Activated naive CD8-positive, alpha-beta T cell treated with anti-CD3 and anti-CD28 coated beads for 36 hours (primary cell): ENCODE data around the gene ASPSCR1. TPM values are rescaled to one million over a fixed set of nuclear protein-coding genes. Genes with fewer than 3 reads are reported as not detected.

Experiments used
- DNase-seq: peaks from one replicate; pipeline ENCODE4 v3.0.0; 2021
- H3K27ac Mint-ChIP-seq: one replicate; pipeline ENCODE4 v1.8.0; 2022; ENCODE audit warnings: mild to moderate bottlenecking, moderate library complexity, mixed read lengths
- H3K27me3 Mint-ChIP-seq: one replicate; pipeline ENCODE4 v1.8.0; 2022; ENCODE audit warnings: mild to moderate bottlenecking, mixed read lengths
- H3K36me3 Mint-ChIP-seq: one replicate; pipeline ENCODE4 v1.8.0; 2021; ENCODE audit warnings: mild to moderate bottlenecking, mixed read lengths
- H3K4me1 Mint-ChIP-seq: one replicate; pipeline ENCODE4 v1.8.0; 2021; ENCODE audit warnings: mixed read lengths
- H3K4me3 Mint-ChIP-seq: one replicate; pipeline ENCODE4 v1.8.0; 2022; ENCODE audit warnings: mild to moderate bottlenecking, moderate library complexity, mixed read lengths
- H3K9me3 Mint-ChIP-seq: one replicate; pipeline ENCODE4 v1.8.0; 2022; ENCODE audit warnings: mixed read lengths
- total RNA-seq, 2 experiments: library from RNA; stranded (reverse); gene quantifications; one replicate each; pipeline ENCODE4 v1.2.3, GENCODE V29; 2021

ASPSCR1 gene
- total RNA-seq = 10 to 100 TPM; 21.7 to 22.5 TPM

DNA sequence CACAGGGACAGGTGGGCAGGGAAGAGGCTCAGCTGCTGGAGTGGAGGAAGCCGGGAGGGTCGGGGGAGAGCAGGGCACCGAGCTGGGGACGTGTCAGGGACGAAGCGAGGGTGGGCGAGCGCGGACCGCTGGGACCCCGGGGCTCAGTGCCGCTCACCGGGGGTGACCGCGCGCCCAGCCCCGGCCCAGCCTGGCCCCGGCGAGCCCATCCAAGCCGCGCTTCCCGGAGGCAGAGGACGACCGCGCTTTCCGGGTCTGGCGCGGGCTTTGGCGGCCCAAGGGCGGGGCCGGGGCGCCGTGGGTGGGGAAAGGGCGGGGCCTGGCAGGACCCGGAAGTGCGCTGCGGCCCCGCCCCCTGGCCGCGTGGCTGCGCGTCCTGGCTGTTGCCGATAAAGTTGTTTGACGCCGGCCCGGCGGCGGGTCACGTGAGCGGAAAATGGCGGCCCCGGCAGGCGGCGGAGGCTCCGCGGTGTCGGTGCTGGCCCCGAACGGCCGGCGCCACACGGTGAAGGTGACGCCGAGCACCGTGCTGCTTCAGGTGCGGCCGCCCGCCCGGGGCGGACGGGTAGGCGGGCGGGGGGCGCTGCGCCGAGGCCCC lies at the start of gene ASPSCR1:
Gene ASPSCR1, plus strand, starts transcription at position 419 of the 598 bp plus-strand sequence. Its CDS starts 18 bp downstream, at position 437.
- H3K27me3 Mint-ChIP-seq = peaks cover 3% of the 10 kb centered on the region
- peaks cover 4% of the 10 kb centered on the region for H3K9me3 Mint-ChIP-seq
- H3K27ac Mint-ChIP-seq = peak within 1 kb of the TSS; percentile 99

GRCh38 chr17:81927653-81928543 lies 49.5 kb upstream of the ASPSCR1 start, which contains the start of gene MAFG:
Gene MAFG, minus strand, starts transcription at chr17:81927735. Its CDS starts 4,550 bp downstream, at chr17:81923185.
- Mint-ChIP-seq H3K4me1 (peaks cover 24% of the 10 kb centered on the region), H3K36me3 (peaks cover under 1% of the 10 kb centered on the region), H3K9me3 (no peaks in the 10 kb centered on the region), H3K4me3 (peak within 1 kb of the TSS; percentile 87), H3K27ac (peak within 1 kb of the TSS; percentile 89), H3K27me3 (peaks cover 10% of the 10 kb centered on the region)
- peak; percentile 93 for DNase-seq

More for the DNA sequence above, at the start of gene ASPSCR1:
- DNase-seq = peak; percentile 94
- Mint-ChIP-seq H3K4me1 (peaks cover 34% of the 10 kb centered on the region), H3K4me3 (peak within 1 kb of the TSS; percentile 98), H3K36me3 (peaks cover 10% of the 10 kb centered on the region)

GRCh38 chr17:81928544-81929252 lies 48.7 kb upstream of the ASPSCR1 start:
- H3K4me3 Mint-ChIP-seq = peak overlapping the region; percentile 76
- H3K36me3 Mint-ChIP-seq = peaks cover 5% of the 10 kb centered on the region
- no peak for DNase-seq
- peaks cover 27% of the 10 kb centered on the region for H3K4me1 Mint-ChIP-seq
- peak overlapping the region; percentile 51 for H3K27ac Mint-ChIP-seq
- H3K27me3 Mint-ChIP-seq = peaks cover 10% of the 10 kb centered on the region
- no peaks in the 10 kb centered on the region for H3K9me3 Mint-ChIP-seq

DNA sequence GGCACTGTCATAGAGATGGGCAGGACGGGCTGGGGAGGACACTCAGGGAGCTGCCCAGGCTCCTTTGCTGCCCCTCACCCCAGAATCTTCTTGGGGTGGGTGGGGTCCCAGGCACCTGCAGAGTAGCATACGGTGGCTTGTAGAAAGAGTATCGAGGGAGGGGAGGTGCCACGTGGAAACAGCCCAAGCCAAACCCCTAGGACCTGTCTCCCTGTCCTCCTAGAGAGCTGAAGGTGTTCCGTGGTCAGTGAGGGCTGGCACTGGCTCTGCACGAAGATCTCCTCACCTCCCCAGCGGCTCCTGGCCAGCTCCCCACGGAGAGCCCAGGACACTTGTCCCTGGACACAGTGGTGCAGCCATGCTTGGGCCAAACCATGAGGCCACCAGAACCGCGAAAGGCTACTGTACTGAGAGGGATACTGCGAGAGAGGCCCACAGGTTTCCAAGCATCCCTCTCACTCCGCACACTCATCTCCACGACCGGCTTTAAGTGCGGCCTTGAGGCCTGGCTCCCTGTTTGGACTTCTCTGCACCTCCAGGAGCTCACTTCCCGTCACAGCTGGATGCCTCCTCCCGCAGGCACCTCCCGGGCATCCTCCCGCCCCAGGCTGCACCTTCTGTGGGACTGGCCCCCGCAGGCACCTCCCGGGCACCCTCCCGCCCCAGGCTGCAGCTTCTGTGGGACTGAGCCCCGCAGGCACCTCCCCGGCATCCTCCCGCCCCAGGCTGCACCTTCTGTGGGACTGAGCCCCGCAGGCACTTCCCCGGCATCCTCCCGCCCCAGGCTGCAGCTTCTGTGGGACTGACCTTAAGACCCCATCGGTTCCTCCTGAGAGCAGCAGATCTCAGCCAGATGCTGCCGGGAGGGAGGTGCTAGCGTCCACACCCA lies 47.9 kb upstream of the ASPSCR1 start:
- Mint-ChIP-seq H3K9me3 (no peaks in the 10 kb centered on the region), H3K4me3 (peak overlapping the region; percentile 76), H3K27me3 (peaks cover 10% of the 10 kb centered on the region), H3K36me3 (peaks cover 10% of the 10 kb centered on the region), H3K27ac (no peak overlapping the region), H3K4me1 (peaks cover 30% of the 10 kb centered on the region)
- no peak for DNase-seq

- Mint-ChIP-seq H3K4me3 (no peak overlapping the region), H3K9me3 (no peaks in the 10 kb centered on the region), H3K27me3 (peaks cover 10% of the 10 kb centered on the region), H3K27ac (peak overlapping the region; percentile 0), H3K4me1 (peaks cover 30% of the 10 kb centered on the region), H3K36me3 (peaks cover 10% of the 10 kb centered on the region)
- DNase-seq = no peak
Observed at GRCh38 chr17:81930142-81931125, 47.0 kb upstream of the ASPSCR1 start.

DNA sequence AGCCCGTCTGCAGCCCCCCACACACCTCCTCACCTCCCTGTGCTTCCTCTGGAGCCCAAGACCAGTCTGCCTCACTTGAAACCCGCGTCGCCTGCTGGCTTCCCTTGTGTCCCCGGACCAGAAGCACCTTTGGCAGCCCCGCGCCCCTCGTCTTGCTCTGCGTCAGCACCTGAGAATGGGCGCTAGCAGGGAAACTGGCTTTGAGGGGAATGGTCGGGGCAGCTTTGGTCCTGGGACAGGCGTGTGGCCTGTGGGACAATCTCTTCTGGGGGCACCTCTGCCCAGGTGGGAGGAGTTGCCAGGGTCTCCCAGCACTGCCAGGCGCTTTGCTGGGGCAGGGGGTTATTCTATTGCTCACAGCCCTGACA lies 46.3 kb upstream of the ASPSCR1 start:
- no peaks in the 10 kb centered on the region for H3K9me3 Mint-ChIP-seq
- peak overlapping the region; percentile 0 for H3K27ac Mint-ChIP-seq
- no peak overlapping the region for H3K4me3 Mint-ChIP-seq
- H3K36me3 Mint-ChIP-seq = peaks cover 17% of the 10 kb centered on the region
- no peak for DNase-seq
- peaks cover 10% of the 10 kb centered on the region for H3K27me3 Mint-ChIP-seq
- H3K4me1 Mint-ChIP-seq = peaks cover 30% of the 10 kb centered on the region

DNA sequence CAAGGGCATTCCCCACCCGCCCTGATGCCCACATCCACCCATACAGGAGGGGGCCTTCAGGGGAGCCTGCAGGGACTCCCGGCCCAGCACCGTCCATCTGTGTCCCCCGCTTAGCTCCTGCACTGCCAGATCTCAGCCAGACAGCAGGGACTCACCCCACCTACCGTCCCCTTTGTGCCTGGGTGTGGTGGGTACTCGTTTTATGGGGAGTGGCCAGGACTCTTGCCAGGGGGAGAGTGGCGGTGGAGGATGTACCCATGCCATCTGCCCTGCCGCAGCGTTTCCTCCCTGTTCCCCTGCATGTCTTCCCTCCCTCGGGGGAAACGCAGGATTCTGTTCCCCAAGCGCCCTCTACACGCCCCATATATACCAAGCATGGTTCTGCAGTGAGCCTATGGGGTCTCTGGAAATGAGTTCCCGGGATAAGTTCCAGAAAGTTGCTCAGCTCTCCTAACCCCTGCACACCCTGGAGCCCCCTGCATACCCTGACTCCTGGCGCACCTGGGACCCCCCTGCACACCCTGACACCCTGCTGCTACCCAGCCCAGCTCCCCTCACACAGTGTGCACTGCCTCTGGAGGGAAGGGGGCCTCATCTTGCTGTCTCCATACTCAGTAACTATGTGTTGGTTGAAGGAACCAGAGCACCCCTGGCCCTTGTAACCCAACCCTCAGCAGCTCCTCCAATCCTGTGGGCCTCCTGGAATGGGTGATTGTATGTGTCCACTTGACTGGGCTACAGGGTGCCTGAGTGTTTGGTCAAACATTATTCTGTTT lies 45.7 kb upstream of the ASPSCR1 start:
- H3K4me1 Mint-ChIP-seq = peaks cover 26% of the 10 kb centered on the region
- DNase-seq = no peak
- H3K27ac Mint-ChIP-seq = peak overlapping the region; percentile 35
- H3K9me3 Mint-ChIP-seq = no peaks in the 10 kb centered on the region
- H3K4me3 Mint-ChIP-seq = no peak overlapping the region
- H3K27me3 Mint-ChIP-seq = peaks cover 10% of the 10 kb centered on the region
- H3K36me3 Mint-ChIP-seq = peaks cover 19% of the 10 kb centered on the region

GRCh38 chr17:81932333-81932983 lies 45.0 kb upstream of the ASPSCR1 start:
- Mint-ChIP-seq H3K27ac (peak overlapping the region; percentile 20), H3K4me3 (no peak overlapping the region)
- DNase-seq = no peak

GRCh38 chr17:81933178-81933699 lies 44.2 kb upstream of the ASPSCR1 start:
- no peak overlapping the region for H3K27ac Mint-ChIP-seq
- H3K4me3 Mint-ChIP-seq = no peak overlapping the region
- peaks cover 30% of the 10 kb centered on the region for H3K4me1 Mint-ChIP-seq
- peaks cover 10% of the 10 kb centered on the region for H3K27me3 Mint-ChIP-seq
- no peaks in the 10 kb centered on the region for H3K9me3 Mint-ChIP-seq
- peaks cover 19% of the 10 kb centered on the region for H3K36me3 Mint-ChIP-seq
- no peak for DNase-seq

More at GRCh38 chr17:81932333-81932983, 45.0 kb upstream of the ASPSCR1 start:
- H3K4me1 Mint-ChIP-seq = peaks cover 26% of the 10 kb centered on the region
- H3K9me3 Mint-ChIP-seq = no peaks in the 10 kb centered on the region
- peaks cover 10% of the 10 kb centered on the region for H3K27me3 Mint-ChIP-seq
- H3K36me3 Mint-ChIP-seq = peaks cover 19% of the 10 kb centered on the region

DNA sequence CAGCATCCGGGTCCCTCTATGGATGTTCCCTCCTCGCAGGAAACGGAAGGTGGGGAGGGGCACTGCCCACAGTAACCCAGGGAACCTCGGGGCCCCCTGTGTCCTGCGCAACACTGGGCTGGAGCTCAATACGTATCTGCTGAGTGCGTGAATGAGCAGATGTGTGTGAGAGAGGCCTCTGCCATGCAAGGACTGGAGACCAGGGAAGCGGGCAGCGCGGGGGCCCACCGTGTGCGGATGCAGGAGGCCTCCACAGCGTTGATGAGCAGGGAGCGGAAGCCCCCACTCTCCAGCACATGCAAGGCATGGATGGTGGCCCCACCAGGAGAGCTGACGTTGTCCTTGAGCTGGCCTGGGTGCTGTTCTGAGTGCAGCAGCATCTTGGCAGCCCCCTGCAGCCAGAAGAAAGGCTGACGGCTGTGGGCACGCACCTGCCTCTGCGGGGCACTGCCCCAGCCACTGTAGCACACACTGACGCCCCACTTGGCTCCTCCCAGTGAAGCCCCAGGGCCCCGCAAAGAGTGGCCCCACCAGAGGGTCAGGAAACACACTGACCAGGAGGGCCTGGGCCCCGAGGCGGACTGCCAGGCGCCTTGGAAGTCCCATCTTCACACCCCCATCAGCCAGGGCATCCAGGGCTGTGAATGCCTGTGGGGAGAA lies 43.2 kb upstream of the ASPSCR1 start:
- no peaks in the 10 kb centered on the region for H3K9me3 Mint-ChIP-seq
- H3K4me3 Mint-ChIP-seq = no peak overlapping the region
- H3K4me1 Mint-ChIP-seq = peaks cover 26% of the 10 kb centered on the region
- DNase-seq = no peak
- H3K36me3 Mint-ChIP-seq = peaks cover 19% of the 10 kb centered on the region
- H3K27ac Mint-ChIP-seq = no peak overlapping the region
- H3K27me3 Mint-ChIP-seq = peaks cover 7% of the 10 kb centered on the region

- peaks cover 19% of the 10 kb centered on the region for H3K36me3 Mint-ChIP-seq
- peaks cover 26% of the 10 kb centered on the region for H3K4me1 Mint-ChIP-seq
- H3K4me3 Mint-ChIP-seq = peak overlapping the region; percentile 89
- H3K9me3 Mint-ChIP-seq = no peaks in the 10 kb centered on the region
- no peak for DNase-seq
- peak overlapping the region; percentile 70 for H3K27ac Mint-ChIP-seq
- H3K27me3 Mint-ChIP-seq = peaks cover 5% of the 10 kb centered on the region
Observed at GRCh38 chr17:81934850-81935708, 42.4 kb upstream of the ASPSCR1 start.
